ENCODE results near the gene SLIT1.

DNA sequence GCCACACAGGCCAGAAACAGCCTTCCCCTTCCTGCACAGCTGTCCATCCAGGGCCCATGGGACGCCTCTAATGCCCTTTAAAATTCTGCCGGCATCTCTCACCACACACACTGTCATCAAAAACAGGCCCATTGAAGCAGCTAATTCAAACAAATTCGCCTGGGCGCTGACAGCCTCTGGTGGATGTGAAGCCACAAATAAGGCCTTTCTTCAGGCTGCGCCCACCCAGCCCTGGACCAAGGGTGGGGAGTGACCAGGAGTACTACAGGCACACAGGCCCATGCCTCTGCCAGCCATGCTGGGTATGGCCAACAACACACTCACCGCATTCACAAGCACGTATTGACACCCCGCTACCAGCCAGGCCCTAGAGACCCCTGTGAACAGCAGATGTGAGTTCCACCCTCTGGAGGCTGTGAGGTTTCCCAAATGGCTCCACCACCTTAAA is 54.6 kb downstream of the SLIT1 start:
- TF ChIP-seq, protein P1, sequence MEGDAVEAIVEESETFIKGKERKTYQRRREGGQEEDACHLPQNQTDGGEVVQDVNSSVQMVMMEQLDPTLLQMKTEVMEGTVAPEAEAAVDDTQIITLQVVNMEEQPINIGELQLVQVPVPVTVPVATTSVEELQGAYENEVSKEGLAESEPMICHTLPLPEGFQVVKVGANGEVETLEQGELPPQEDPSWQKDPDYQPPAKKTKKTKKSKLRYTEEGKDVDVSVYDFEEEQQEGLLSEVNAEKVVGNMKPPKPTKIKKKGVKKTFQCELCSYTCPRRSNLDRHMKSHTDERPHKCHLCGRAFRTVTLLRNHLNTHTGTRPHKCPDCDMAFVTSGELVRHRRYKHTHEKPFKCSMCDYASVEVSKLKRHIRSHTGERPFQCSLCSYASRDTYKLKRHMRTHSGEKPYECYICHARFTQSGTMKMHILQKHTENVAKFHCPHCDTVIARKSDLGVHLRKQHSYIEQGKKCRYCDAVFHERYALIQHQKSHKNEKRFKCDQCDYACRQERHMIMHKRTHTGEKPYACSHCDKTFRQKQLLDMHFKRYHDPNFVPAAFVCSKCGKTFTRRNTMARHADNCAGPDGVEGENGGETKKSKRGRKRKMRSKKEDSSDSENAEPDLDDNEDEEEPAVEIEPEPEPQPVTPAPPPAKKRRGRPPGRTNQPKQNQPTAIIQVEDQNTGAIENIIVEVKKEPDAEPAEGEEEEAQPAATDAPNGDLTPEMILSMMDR (IDR thresholded peaks at IDR 0.05; ENCODE audit: insufficient read depth, low read depth, low read length) = no peak
- no peak for TF ChIP-seq EZH2 (IDR thresholded peaks at IDR 0.05; ENCODE audit: insufficient read depth, low read length)
